AG04450 (cell line): ENCODE measurements around the gene TRAPPC12. TPM values are rescaled to one million over a fixed set of nuclear protein-coding genes. Genes with fewer than 3 reads are reported as not detected.

Experiments used
- CTCF ChIA-PET: fragments of 300-600, 350-600 bp; formaldehyde crosslinking; extraction: SDS; loops from one replicate; lab custom pipeline; 2022; ENCODE audit warnings: antibody characterized with exemption, inconsistent platforms; lab: Charles Lee
- POLR2A ChIA-PET: fragments of 350-600 bp; formaldehyde crosslinking; extraction: SDS; loops from one replicate; lab custom pipeline; 2021; ENCODE audit warnings: antibody characterized with exemption, inconsistent platforms; lab: Yijun Ruan, JAX
- DNase-seq: peaks from one replicate; pipeline ENCODE4 v3.0.0-alpha.2; 2011; ENCODE audit warnings: low read depth, low spot score
- H3K27ac ChIP-seq: one replicate; pipeline ENCODE4 v1.5.1; 2012; ENCODE audit warnings: low read depth, low read length, control low read depth
- H3K27me3 ChIP-seq: one replicate; pipeline ENCODE4 v1.6.0; 2012; ENCODE audit warnings: low read length; ENCODE audit not compliant: control insufficient read depth, insufficient read depth
- H3K4me3 ChIP-seq: 2 replicates; pipeline ENCODE4 v1.5.1; 2011; ENCODE audit warnings: mild to moderate bottlenecking, low read depth, low read length, control low read depth
- H3K9me3 ChIP-seq: 2 replicates; pipeline ENCODE4 v1.5.1; 2012; ENCODE audit warnings: low read length; ENCODE audit not compliant: control insufficient read depth, insufficient read depth
- CTCF ChIP-seq: IDR thresholded peaks from 2 replicates; pipeline ENCODE4 v1.5.1; 2011; ENCODE audit warnings: low read depth, low read length, control low read depth, inconsistent platforms
- polyA plus RNA-seq: library from polyadenylated mRNA; depleted of rRNA; stranded (reverse); fragments of >200 nt; gene quantifications from 2 replicates; pipeline ENCODE4 v1.2.3, GENCODE V29; 2011; rRNA removed

TRAPPC12 gene
- polyA plus RNA-seq, 1 experiment, result 41.7 TPM

- POLR2A ChIA-PET, result no interaction called here
- Histone ChIP-seq H3K27me3 (no peaks in the 10 kb centered on the region), H3K9me3 (peaks cover 4% of the 10 kb centered on the region; the same call in 1 of the 2 replicates), H3K4me3 (no peak overlapping the region), H3K27ac (no peak overlapping the region)
- DNase-seq, result no peak
- CTCF ChIA-PET, result no interaction called here
- TF ChIP-seq CTCF, result no peak
Measured at GRCh38 chr2:3527886-3528785, 148.6 kb downstream of the TRAPPC12 start.

Other genes with a start within 250 kb of the TRAPPC12 start
- gene EIPR1, start 1.9 kb upstream of the TRAPPC12 start, polyA plus RNA-seq, result 33.2 and 39.3 TPM in 2 replicates
- gene ADI1, start 139.8 kb downstream of the TRAPPC12 start, polyA plus RNA-seq, result 66.3 and 71.4 TPM in 2 replicates
- 23.7 and 26.2 TPM in 2 replicates for gene RNASEH1, start 178.6 kb downstream of the TRAPPC12 start, polyA plus RNA-seq
- gene RPS7, start 195.6 kb downstream of the TRAPPC12 start, polyA plus RNA-seq, result 1,954 and 2,256 TPM in 2 replicates
- gene COLEC11, start 215.4 kb downstream of the TRAPPC12 start, polyA plus RNA-seq, result 0.68 and 0.73 TPM in 2 replicates